Smooth muscle cell (in vitro differentiated cells): ENCODE data around the gene TAGLN2. TPM values are rescaled to one million over a fixed set of nuclear protein-coding genes. Genes with fewer than 3 reads are reported as not detected.

Experiments
- DNase-seq: peaks from one replicate; lab custom pipeline; 2025; ENCODE audit not compliant: unreplicated experiment; lab: John Stamatoyannopoulos, UW
- H2AFZ ChIP-seq: fragments of 200-600 bp; sonication (generic); 2 replicates; pipeline ENCODE4 v1.6.0; 2016; ENCODE audit warnings: antibody characterized with exemption, low read depth, mild to moderate bottlenecking
- H3F3A ChIP-seq: fragments of 200-600 bp; sonication (generic); 2 replicates; pipeline ENCODE4 v1.6.0; 2017; ENCODE audit warnings: antibody characterized with exemption, low read depth
- H3K27ac ChIP-seq: fragments of 200-600 bp; sonication (generic); 2 replicates; pipeline ENCODE4 v1.5.1; 2016; ENCODE audit warnings: low read depth, mild to moderate bottlenecking
- H3K27me3 ChIP-seq: fragments of 200-600 bp; sonication (generic); 2 replicates; pipeline ENCODE4 v1.6.1; 2016; ENCODE audit warnings: low read depth, mild to moderate bottlenecking
- H3K36me3 ChIP-seq: fragments of 200-600 bp; sonication (generic); 2 replicates; pipeline ENCODE4 v1.5.1; 2016; ENCODE audit warnings: low read depth
- H3K4me1 ChIP-seq: fragments of 200-600 bp; sonication (generic); 2 replicates; pipeline ENCODE4 v1.5.1; 2016; ENCODE audit warnings: low read depth
- H3K4me2 ChIP-seq: fragments of 200-600 bp; sonication (generic); 2 replicates; pipeline ENCODE4 v1.6.0; 2016; ENCODE audit warnings: mild to moderate bottlenecking
- H3K4me3 ChIP-seq: fragments of 200-600 bp; sonication (generic); 2 replicates; pipeline ENCODE4 v1.5.1; 2016; ENCODE audit warnings: mild to moderate bottlenecking
- H3K79me2 ChIP-seq: fragments of 200-600 bp; sonication (generic); 2 replicates; pipeline ENCODE4 v1.6.0; 2016; ENCODE audit warnings: low read depth, mild to moderate bottlenecking
- H3K9ac ChIP-seq: fragments of 200-600 bp; sonication (generic); 2 replicates; pipeline ENCODE4 v1.6.0; 2016; ENCODE audit warnings: low read depth
- H3K9me3 ChIP-seq: fragments of 200-600 bp; sonication (generic); replicated peaks from 2 replicates; pipeline ENCODE4 v1.5.1; 2016; ENCODE audit warnings: low read depth
- H4K20me1 ChIP-seq: fragments of 200-600 bp; sonication (generic); 2 replicates; pipeline ENCODE4 v1.6.0; 2016; ENCODE audit warnings: low read depth
- WGBS: methylation state at CpG from one replicate; pipeline ENCODE4 v1.1.7; 2016; ENCODE audit warnings: low lambda C conversion rate; 5-methylcytosine and 5-hydroxymethylcytosine counted together
- polyA plus RNA-seq: library from polyadenylated mRNA; unstranded; fragments of >200 nt; fragmentation: Nextera tagmentation; extraction: Ambion mirVana; gene quantifications from 2 replicates; pipeline ENCODE4 v1.2.1, GENCODE V29; 2016
- total RNA-seq: library from RNA; depleted of rRNA; stranded (reverse); fragments of >200 nt; gene quantifications from 2 replicates; pipeline ENCODE4 v1.2.3, GENCODE V29; 2014
- TF ChIP-seq, protein P1 (sequence below): fragments of 200-600 bp; sonication (generic); IDR thresholded peaks from 2 replicates; pipeline ENCODE4 v1.5.1; 2017; ENCODE audit warnings: borderline replicate concordance, mild to moderate bottlenecking, antibody characterized with exemption; ENCODE audit not compliant: insufficient read depth, poor library complexity, severe bottlenecking

Gene TAGLN2
- total and polyA plus RNA-seq, 2 experiments from 2014 or later, result 408 to 1,005 TPM

DNA sequence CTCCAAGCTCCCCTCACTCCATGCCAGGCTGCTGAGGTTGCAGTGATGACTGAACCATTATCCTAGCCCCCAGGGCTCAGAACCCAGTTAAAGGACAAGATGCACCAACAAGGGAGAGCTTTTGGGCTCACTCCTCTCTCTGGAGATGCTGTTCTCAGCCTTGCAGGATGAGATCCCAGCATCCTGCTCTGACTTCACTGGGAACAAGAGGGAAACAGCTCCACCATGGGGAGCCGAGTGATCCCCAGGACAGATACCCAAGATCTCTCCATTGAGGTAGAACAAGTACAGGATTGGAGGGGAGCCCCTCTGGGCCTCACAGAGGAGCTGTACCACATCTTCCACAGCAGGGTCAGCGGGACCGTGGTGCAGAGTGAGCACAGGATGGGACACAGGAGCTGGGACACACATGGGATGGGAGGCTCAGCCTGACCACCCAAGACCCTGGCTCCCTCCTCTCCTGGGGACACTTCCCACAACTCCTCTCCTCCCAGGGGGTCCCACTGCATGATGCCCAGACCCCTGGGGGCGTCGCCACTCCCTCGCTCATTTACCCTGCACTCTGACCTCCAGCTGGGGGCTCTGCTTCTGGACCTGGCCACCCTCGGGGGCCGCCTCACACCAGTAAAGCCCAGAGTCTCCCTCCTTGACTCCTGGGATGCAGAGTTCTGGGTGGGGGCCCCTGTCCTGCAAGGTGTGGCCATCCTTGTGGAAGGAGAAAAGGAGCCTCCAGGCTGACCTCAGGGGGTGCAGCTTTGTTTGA, 47.3 kb upstream of the TAGLN2 start:
- no peak for DNase-seq
- Histone ChIP-seq H3K27me3 (peaks cover 57% of the 10 kb centered on the region), H3K79me2 (no peaks in the 10 kb centered on the region), H3K9me3 (no peaks in the 10 kb centered on the region), H2AFZ (no peak overlapping the region), H3K4me2 (no peak overlapping the region), H3K4me1 (no peaks in the 10 kb centered on the region), H3K4me3 (no peak overlapping the region), H3K9ac (no peak overlapping the region), H3K36me3 (no peaks in the 10 kb centered on the region), H4K20me1 (no peaks in the 10 kb centered on the region), H3F3A (no peaks in the 10 kb centered on the region), H3K27ac (no peak overlapping the region)
- WGBS, result 90% methylated on average over 8 of the region's 8 CpGs
- TF ChIP-seq, protein P1, sequence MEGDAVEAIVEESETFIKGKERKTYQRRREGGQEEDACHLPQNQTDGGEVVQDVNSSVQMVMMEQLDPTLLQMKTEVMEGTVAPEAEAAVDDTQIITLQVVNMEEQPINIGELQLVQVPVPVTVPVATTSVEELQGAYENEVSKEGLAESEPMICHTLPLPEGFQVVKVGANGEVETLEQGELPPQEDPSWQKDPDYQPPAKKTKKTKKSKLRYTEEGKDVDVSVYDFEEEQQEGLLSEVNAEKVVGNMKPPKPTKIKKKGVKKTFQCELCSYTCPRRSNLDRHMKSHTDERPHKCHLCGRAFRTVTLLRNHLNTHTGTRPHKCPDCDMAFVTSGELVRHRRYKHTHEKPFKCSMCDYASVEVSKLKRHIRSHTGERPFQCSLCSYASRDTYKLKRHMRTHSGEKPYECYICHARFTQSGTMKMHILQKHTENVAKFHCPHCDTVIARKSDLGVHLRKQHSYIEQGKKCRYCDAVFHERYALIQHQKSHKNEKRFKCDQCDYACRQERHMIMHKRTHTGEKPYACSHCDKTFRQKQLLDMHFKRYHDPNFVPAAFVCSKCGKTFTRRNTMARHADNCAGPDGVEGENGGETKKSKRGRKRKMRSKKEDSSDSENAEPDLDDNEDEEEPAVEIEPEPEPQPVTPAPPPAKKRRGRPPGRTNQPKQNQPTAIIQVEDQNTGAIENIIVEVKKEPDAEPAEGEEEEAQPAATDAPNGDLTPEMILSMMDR, result no peak

DNA sequence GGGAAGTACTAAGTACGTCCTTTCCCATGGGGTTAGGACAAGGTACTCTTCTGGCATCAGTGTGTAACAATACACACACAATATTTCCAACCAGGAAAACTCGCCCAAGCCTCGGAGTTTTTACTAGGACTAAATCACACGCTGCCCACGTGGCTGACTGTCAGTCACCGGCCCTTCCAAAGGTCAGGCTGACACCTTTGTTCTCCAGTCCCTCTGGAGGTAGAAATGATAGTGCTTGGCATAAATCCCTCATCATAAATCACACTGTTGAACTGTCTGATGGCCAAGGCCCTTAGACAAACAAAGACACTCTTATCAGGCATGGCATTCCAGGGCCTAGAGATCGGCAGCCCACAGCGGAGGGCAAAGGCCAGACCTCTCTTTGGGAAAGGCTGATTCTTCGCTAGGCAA, 45.6 kb upstream of the TAGLN2 start:
- Histone ChIP-seq H3K27me3 (peaks cover 55% of the 10 kb centered on the region), H2AFZ (no peak overlapping the region), H4K20me1 (no peaks in the 10 kb centered on the region), H3K9ac (no peak overlapping the region), H3F3A (no peaks in the 10 kb centered on the region), H3K27ac (no peak overlapping the region), H3K4me1 (no peaks in the 10 kb centered on the region), H3K4me3 (no peak overlapping the region), H3K9me3 (no peaks in the 10 kb centered on the region), H3K36me3 (no peaks in the 10 kb centered on the region), H3K4me2 (no peak overlapping the region), H3K79me2 (no peaks in the 10 kb centered on the region)
- whole genome bisulfite sequencing, result 45% methylated on average over 9 of the region's 9 CpGs
- DNase-seq, result no peak
- TF ChIP-seq, protein P1, result no peak

- TF ChIP-seq, protein P1, result no peak
- Histone ChIP-seq H3K36me3 (no peaks in the 10 kb centered on the region), H3K27me3 (peaks cover 47% of the 10 kb centered on the region), H3K4me2 (no peak overlapping the region), H2AFZ (no peak overlapping the region), H3K9me3 (no peaks in the 10 kb centered on the region), H4K20me1 (no peaks in the 10 kb centered on the region), H3K79me2 (no peaks in the 10 kb centered on the region), H3K4me1 (no peaks in the 10 kb centered on the region), H3K9ac (no peak overlapping the region), H3F3A (no peaks in the 10 kb centered on the region), H3K4me3 (no peak overlapping the region), H3K27ac (no peak overlapping the region)
- 94% methylated on average over 3 of the region's 3 CpGs for WGBS
- DNase-seq, result no peak
These were observed 43.6 kb upstream of the TAGLN2 start for GRCh38 chr1:159968901-159969300.

- Histone ChIP-seq H3K79me2 (no peaks in the 10 kb centered on the region), H3F3A (no peaks in the 10 kb centered on the region)
- TF ChIP-seq, protein P1, result no peak
These were observed 40.0 kb upstream of the TAGLN2 start for GRCh38 chr1:159965263-159965662.

More at GRCh38 chr1:159965263-159965662, 40.0 kb upstream of the TAGLN2 start:
- H3K9ac ChIP-seq, result no peak overlapping the region
- DNase-seq, result no peak
- H4K20me1 ChIP-seq, result no peaks in the 10 kb centered on the region
- H2AFZ ChIP-seq, result no peak overlapping the region
- H3K27ac ChIP-seq, result no peak overlapping the region
- H3K27me3 ChIP-seq, result peaks cover 40% of the 10 kb centered on the region
- no peak overlapping the region for H3K4me3 ChIP-seq
- H3K36me3 ChIP-seq, result no peaks in the 10 kb centered on the region
- no peaks in the 10 kb centered on the region for H3K9me3 ChIP-seq
- no peak overlapping the region for H3K4me2 ChIP-seq
- 83% methylated on average over 2 of the region's 2 CpGs for WGBS
- H3K4me1 ChIP-seq, result no peaks in the 10 kb centered on the region
